Left lung (tissue), 10 donors: ENCODE results near the gene CMIP. TPM values are rescaled to one million over a fixed set of nuclear protein-coding genes. Genes with fewer than 3 reads are reported as not detected.

Experiments used
- ATAC-seq: fragments of 200-7000 bp; cut with Tn5 transposase; one replicate; pipeline ENCODE4 v1.9.1; 2020; ENCODE audit warnings: moderate library complexity
- DNase-seq, 4 donors: peaks; one replicate each; pipeline ENCODE4 v3.0.0-alpha.2; 2013 to 2020
- H3K27ac ChIP-seq, 2 donors: fragments of 200-600 bp; sonication (generic) in 1 of 2; one replicate each; pipeline versions ENCODE4 v1.5.0 to v1.8.0; 2020 to 2021
- H3K27me3 ChIP-seq, 2 donors: fragments of 200-600 bp; sonication (generic) in 1 of 2; one replicate each; pipeline versions ENCODE4 v1.5.0 to v1.8.0; 2020 to 2021
- H3K36me3 ChIP-seq, 2 donors: fragments of 200-600 bp; sonication (generic) in 1 of 2; one replicate each; pipeline versions ENCODE4 v1.5.0 to v1.8.0; 2020 to 2021
- H3K4me1 ChIP-seq, 2 donors: fragments of 200-600 bp; one replicate each; pipeline ENCODE4 v1.8.0; 2021
- H3K4me3 ChIP-seq, 2 donors: fragments of 200-600 bp; sonication (generic) in 1 of 2; one replicate each; pipeline versions ENCODE4 v1.5.0 to v1.8.0; 2020 to 2021; ENCODE audit warnings: mild to moderate bottlenecking in 1 of 2
- H3K9me3 ChIP-seq, 2 donors: fragments of 200-600 bp; sonication (generic) in 1 of 2; one replicate each; pipeline versions ENCODE4 v1.5.0 to v1.8.0; 2020 to 2021
- intact Hi-C, 2 donors: fragments of 100-400 bp; cut with DNase I; formaldehyde crosslinking; loops; one replicate each; pipeline versions ENCODE4 v1.11.2 to v1.14.2; 2022
- polyA plus RNA-seq, 6 donors: library from polyadenylated mRNA; unstranded; fragments of 120-200 nt; gene quantifications; one replicate each; pipeline ENCODE4 v1.2.1, GENCODE V29; 2013; ENCODE audit not compliant: insufficient read length in 6 of 6
- total RNA-seq, 2 donors: library from RNA; stranded (reverse); fragmentation: NEBNext Ultra II Directional; extraction: Animal tissue kit (Norgen Biotek cat#: 25700); gene quantifications; one replicate each; pipeline ENCODE4 v1.2.1, GENCODE V29; 2021
- TF ChIP-seq, protein P1 (sequence below), 2 donors: fragments of 200-600 bp; sonication (generic) in 1 of 2; IDR thresholded peaks; one replicate each; pipeline versions ENCODE4 v1.5.0 to v1.8.0; 2021; ENCODE audit warnings: antibody characterized with exemption in 2 of 2
- donor health status: DM: no; HTN: yes; CAD: no.
- donor health status: DM: no; HTN: no; CAD: no.

Gene CMIP
- total and polyA plus RNA-seq, 8 donors: 35.3 to 55.8 (median 40.4) TPM

DNA sequence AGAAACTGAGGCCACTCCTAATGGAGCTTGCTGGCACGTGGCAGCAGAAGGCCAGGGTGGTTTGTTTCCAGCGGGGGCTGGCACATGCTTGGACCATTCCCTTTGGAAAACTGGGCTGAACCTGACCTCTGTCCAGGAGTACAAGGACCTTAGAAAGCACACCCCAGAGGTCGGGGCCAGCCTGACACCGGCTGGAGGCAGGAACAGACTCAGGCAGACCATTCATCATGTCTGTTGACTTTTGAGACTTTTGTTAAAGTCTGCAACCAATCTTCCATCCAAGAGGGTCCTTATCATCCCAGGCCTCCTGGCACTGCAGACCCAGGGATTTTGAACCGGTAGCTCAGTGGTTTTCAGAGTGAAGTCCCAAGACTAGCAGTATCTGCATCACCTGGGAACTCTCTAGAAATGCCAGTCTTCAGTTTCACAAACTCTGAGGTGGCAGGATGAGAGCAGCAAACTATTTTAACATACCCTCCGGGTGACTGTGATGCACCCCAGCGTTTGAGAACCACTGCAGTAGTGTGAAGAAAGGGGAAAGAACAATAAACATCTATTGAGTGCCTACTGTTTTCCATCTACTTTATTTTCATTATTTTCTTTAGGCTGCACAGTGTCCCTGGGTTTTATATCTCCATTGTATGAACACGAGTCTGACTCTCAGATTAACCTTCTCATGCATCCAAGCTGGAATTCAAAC is 189.2 kb downstream of the CMIP start:
- TF ChIP-seq, protein P1, sequence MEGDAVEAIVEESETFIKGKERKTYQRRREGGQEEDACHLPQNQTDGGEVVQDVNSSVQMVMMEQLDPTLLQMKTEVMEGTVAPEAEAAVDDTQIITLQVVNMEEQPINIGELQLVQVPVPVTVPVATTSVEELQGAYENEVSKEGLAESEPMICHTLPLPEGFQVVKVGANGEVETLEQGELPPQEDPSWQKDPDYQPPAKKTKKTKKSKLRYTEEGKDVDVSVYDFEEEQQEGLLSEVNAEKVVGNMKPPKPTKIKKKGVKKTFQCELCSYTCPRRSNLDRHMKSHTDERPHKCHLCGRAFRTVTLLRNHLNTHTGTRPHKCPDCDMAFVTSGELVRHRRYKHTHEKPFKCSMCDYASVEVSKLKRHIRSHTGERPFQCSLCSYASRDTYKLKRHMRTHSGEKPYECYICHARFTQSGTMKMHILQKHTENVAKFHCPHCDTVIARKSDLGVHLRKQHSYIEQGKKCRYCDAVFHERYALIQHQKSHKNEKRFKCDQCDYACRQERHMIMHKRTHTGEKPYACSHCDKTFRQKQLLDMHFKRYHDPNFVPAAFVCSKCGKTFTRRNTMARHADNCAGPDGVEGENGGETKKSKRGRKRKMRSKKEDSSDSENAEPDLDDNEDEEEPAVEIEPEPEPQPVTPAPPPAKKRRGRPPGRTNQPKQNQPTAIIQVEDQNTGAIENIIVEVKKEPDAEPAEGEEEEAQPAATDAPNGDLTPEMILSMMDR (IDR thresholded peaks at IDR 0.05): no peak
- peak overlapping the region in 1 of 2 donors; percentile 72 for H3K27ac ChIP-seq
- H3K4me1 ChIP-seq: peaks cover 0 to 67% of the 10 kb centered on the region in 2 donors

DNA sequence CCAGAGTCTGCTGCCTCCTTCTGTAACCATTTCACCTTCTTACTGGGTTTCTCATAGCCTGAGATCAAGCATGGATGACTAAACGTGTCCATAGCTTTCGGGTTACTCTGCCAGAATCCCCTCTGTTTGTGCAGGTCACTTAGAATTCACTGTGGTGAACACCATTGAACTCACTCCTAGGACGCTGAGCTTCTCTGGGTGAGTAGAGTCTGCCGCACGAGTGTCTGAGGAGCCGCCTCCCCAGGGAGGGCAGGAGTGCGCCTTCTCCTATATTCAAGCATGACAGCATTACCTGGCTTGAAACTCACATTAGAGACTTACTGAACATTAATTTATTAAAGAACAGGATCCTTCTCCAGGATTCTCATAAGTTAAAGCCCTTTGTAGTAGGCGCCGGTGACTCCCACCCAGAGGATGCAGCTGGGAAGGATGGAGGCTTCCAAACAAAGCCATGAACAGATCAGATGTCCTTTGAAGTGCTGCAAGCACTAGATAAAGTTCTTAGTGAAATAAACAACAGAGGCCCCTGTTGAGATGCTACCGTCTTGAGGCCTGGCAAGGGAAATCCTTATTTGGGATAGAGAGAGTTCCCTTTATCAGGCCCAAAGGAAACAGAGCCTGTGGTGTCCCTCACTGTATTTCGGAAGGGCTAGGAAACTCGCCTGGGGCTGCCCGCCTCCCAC is 189.9 kb downstream of the CMIP start:
- Histone ChIP-seq H3K9me3 (no peaks in the 10 kb centered on the region), H3K27ac (peak overlapping the region in 1 of 2 donors; percentile 72), H3K4me3 (no peak overlapping the region), H3K27me3 (no peaks in the 10 kb centered on the region), H3K36me3 (no peaks in the 10 kb centered on the region), H3K4me1 (peaks cover 0 to 67% of the 10 kb centered on the region in 2 donors)
- intact Hi-C loops: no loop called here
- DNase-seq (peak in 1 of 4 donors; percentile 53), ATAC-seq (no peak)
- TF ChIP-seq, protein P1 (IDR thresholded peaks at IDR 0.05): no peak

More for the DNA sequence above, 189.2 kb downstream of the CMIP start:
- Histone ChIP-seq H3K9me3 (no peaks in the 10 kb centered on the region), H3K36me3 (no peaks in the 10 kb centered on the region), H3K27me3 (no peaks in the 10 kb centered on the region), H3K4me3 (no peak overlapping the region)
- peak in 1 of 4 donors; percentile 46 for DNase-seq
- intact Hi-C loops: no loop called here
- no peak for ATAC-seq

DNA sequence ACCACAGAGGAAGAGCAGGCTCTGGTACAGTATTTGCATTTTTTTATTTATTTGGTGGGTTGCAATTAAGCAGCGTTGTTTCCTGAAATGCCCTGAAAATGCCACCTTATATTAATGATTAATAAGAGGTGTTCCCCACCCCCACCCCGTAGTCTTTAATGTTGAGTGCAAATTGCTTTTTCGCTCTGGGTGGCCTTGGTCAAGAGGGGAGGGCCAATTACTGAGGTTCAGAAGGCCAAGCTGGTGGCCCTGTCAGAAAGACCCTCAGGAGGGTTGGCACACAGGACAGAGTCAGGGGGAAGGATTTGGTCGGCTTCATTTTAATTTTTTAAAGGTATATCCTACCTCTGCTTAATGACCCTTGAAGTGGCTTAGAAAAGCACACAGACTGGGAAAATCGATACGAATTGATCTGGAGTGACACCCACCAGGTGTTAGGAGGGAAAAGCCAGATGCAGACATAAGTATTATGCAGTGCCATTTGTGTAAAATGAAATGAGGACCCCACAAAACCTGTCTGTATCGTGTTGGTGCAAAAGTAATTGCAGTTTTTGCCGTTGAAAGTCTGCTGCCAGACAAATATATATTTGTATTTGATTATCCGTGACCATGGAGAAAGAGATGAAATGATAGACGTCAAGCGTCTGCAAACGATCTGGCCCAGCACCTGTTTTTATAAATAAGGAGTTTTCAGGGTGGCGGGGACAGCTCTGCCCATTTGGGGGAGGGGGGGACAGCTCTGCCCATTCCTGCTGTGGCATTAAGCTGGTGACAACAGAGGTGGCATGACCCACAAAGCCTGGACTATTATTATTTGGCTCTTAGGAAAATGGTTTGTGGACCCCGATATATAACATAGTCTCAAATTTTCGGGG is 190.7 kb downstream of the CMIP start:
- H3K27ac ChIP-seq: no peak overlapping the region
- no peak for ATAC-seq
- H3K36me3 ChIP-seq: no peaks in the 10 kb centered on the region
- no peak for DNase-seq
- H3K4me3 ChIP-seq: no peak overlapping the region
- intact Hi-C loops: no loop called here
- no peaks in the 10 kb centered on the region for H3K9me3 ChIP-seq
- H3K27me3 ChIP-seq: no peaks in the 10 kb centered on the region
- TF ChIP-seq, protein P1 (IDR thresholded peaks at IDR 0.05): no peak
- H3K4me1 ChIP-seq: peaks cover 0 to 65% of the 10 kb centered on the region in 2 donors

DNA sequence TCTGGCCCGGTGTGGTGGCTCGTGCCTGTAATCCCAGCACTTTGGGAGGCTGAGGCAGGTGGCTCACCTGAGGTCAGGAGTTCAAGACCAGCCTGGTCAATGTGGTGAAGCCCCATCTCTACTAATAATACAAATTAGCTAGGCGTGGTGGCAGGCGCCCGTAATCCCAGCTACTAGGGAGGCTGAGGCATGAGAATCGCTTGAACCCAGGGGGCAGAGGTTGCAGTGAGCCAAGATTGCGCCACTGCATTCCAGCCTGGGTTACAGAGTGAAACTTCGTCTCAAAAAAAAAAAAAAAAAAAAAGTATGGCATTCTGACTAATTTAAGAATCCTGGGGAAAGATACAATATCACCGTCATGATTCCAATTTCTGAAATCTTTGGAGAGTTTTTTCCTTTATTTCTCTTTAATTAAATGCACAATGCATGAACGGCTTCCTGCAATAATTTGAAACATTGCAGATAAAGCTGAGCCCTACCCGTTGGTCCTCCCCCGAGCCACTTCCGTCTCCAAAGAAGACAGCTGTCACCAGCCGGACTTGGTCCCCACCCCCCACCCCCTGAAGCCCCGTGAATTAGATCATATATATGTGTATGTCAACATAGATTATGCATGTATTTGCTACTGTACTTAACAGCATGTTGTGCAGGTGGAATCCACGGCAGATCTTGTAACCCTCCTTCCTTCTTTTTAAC is 191.8 kb downstream of the CMIP start:
- H3K36me3 ChIP-seq: peaks cover 0 to 2% of the 10 kb centered on the region in 2 donors
- TF ChIP-seq, protein P1 (IDR thresholded peaks at IDR 0.05): no peak
- no peaks in the 10 kb centered on the region for H3K9me3 ChIP-seq
- H3K27ac ChIP-seq: no peak overlapping the region
- peaks cover 0 to 55% of the 10 kb centered on the region in 2 donors for H3K4me1 ChIP-seq
- no peaks in the 10 kb centered on the region for H3K27me3 ChIP-seq
- DNase-seq: no peak
- intact Hi-C loops: no loop called here
- no peak overlapping the region for H3K4me3 ChIP-seq
- ATAC-seq: no peak
